Fibroblast of the aortic adventitia (primary cell): Measurements from ENCODE around the gene HPN. TPM values are rescaled to one million over a fixed set of nuclear protein-coding genes. Genes with fewer than 3 reads are reported as not detected.

Source experiments
- DNase-seq: peaks from one replicate; pipeline ENCODE4 v3.0.0-alpha.2; 2010; ENCODE audit warnings: low read depth
- H3K4me3 ChIP-seq: 2 replicates; pipeline ENCODE4 v1.5.1; 2011; ENCODE audit warnings: low read depth, mild to moderate bottlenecking, control low read depth, low read length, moderate library complexity
- CTCF ChIP-seq: IDR thresholded peaks from 2 replicates; pipeline ENCODE4 v1.5.1; 2011; ENCODE audit warnings: mild to moderate bottlenecking, low read length, control low read depth, inconsistent platforms; ENCODE audit not compliant: insufficient read depth
- total RNA-seq: library from RNA; depleted of rRNA; stranded (reverse); fragments of >200 nt; gene quantifications from 2 replicates; pipeline ENCODE4 v1.2.3, GENCODE V29; 2012; ENCODE audit warnings: low replicate concordance

HPN gene
- total RNA-seq, 1 donor = not detected

DNA sequence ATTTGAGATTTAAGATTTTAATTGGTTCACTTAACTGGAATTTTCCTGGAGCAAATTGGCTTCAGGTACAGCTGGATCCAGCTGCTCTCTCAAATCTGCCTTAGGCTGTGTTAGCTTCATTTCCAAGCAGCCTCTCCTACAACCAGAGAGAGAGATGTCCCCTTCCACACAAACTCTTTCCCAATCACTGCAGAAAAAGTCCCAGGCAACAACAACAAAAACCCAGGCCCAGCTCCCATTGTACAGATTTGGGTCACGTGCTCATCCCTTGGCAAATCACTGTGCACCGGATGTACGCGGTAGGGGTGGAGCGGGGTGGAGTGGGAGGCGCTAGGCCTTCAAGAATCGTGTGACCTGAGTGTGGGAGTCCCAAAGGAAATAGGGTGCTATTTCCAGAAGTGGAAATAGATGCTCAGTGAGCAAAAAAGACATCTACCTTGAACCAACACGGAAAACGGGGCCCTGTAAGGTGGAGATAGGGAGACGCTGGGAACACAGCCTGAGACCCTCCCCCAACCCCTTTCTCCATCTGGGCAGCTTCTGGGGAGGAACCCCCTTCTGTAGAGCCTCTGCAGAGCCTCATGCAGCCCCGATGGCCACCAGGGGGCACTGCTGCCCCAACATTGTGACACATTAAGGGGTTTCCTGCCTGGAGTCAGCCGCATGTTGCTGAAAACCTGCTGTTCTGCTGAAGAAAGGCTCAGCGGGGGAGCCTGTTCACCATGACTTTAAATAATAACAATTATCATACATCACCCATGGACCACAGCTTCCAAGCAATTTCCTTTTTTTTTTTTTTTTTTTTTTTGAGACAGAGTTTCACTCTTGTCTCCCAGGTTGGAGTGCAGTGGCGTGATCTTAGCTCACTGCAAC lies 25.4 kb downstream of the HPN start:
- DNase-seq = peak; percentile 80
- TF ChIP-seq CTCF = peak; percentile 87

DNA sequence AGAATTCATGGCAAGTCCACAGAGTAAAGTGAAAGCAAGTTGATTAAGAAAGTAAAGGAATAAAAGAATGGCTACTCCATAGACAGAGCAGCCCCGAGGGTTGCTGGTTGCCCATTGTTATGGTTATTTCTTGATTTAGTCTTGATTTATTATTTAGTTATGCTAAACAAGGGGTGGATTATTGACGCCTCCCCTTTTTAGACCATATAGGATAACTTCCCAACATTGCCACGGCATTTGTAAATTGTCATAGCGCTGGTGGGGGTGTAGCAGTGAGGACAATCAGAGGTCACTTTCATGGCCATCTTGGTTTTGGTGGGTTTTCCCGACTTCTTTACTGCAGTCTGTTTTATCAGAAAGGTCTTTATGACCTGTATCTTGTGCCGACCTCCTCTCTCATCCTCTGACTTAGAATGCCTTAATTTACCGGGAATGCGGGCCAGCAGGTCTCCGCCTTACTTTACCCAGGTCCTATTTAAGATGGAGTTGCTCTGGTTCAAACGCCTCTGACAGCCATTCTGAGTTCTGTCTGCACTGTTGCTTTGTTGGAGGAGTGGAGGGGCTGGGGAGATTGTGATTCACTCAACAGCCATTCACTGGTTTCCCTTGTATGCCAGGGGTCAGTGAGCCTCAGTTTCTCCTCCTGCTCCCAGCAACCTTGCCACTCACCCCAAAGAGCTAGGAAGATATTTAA lies 27.6 kb downstream of the HPN start:
- TF ChIP-seq CTCF = no peak
- H3K4me3 ChIP-seq = no peak overlapping the region
- DNase-seq = no peak

More for the DNA sequence above, 25.4 kb downstream of the HPN start:
- H3K4me3 ChIP-seq = no peak overlapping the region

DNA sequence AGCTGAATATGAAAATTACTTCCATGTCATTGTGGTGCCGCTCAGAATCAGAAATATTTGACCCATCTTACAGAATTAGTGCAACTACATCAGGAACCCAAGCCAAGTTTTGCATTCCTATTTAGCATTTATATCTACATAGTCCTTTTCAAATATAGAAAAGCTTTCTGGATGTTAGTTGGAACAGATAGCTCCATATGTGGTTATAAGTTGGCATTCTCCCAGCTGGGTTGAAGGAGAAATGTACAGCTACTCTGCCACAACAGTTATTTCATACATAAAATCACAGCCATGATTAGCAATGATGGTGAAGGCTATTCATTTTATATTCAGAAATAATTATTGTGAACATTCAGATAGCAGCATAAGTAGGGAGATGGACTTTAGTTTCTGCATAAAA lies 28.2 kb downstream of the HPN start:
- TF ChIP-seq CTCF = no peak
- no peak overlapping the region for H3K4me3 ChIP-seq
- no peak for DNase-seq

GRCh38 chr19:35070471-35070870 lies 28.9 kb downstream of the HPN start:
- DNase-seq = no peak
- TF ChIP-seq CTCF = no peak
- no peak overlapping the region for H3K4me3 ChIP-seq

- DNase-seq = no peak
- no peak overlapping the region for H3K4me3 ChIP-seq
- TF ChIP-seq CTCF = no peak
Observed at GRCh38 chr19:35073516-35073915, 32.0 kb downstream of the HPN start.

DNA sequence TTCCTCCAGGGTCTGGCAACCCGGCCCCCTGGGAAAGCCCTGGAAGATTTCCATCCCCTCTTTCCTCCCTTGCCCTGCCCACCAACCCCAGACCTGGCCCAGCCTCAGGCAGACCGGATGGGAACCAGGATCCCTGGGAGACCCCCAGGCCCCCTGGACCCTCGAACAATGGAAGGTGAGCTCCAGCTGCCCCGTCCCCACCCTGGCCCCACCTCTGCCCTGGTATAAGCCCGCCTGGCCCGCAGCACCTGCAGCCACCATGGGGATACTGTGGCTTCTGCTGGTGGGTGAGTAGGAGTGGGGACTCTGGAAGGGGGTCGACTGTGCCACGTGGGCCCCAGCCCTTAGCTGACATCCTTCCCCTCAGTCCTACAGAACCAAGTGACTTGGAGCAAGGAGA lies 32.4 kb downstream of the HPN start:
- no peak overlapping the region for H3K4me3 ChIP-seq
- DNase-seq = no peak
- no peak for TF ChIP-seq CTCF
